Activated CD8-positive, alpha-beta T cell treated with anti-CD3 and anti-CD28 coated beads, Interleukin-2, amount 10 ng/mL, durations not matched to agents 7 days and 5 days (primary cell): ENCODE measurements around the gene NAA60. TPM values are rescaled to one million over a fixed set of nuclear protein-coding genes. Genes with fewer than 3 reads are reported as not detected.
"Not testable (repeated sequence)": the region's sequence is repeated elsewhere in the genome, so short reads cannot be mapped to it uniquely, and the experiment has no call there.

Experiments
- ATAC-seq: fragments of 150-1000 bp; cut with Tn5 transposase; one replicate; pipeline ENCODE4 v1.10.0; 2021; ENCODE audit warnings: moderate library complexity
- CTCF ChIA-PET: fragments of 350-600 bp; sonication (Branson Sonifier 250); formaldehyde crosslinking; loops from one replicate; lab custom pipeline; 2021; ENCODE audit warnings: antibody characterized with exemption; lab: Charles Lee
- POLR2A ChIA-PET: fragments of 350-600 bp; sonication (Branson Sonifier 250); formaldehyde crosslinking; loops from one replicate; lab custom pipeline; 2021; ENCODE audit warnings: antibody characterized with exemption; lab: Charles Lee
- DNase-seq: peaks from one replicate; pipeline ENCODE4 v3.0.0-alpha.2; 2020
- H3K27ac Mint-ChIP-seq: one replicate; pipeline ENCODE4 v1.8.0; 2021; ENCODE audit warnings: mild to moderate bottlenecking, mixed read lengths
- H3K27me3 Mint-ChIP-seq: one replicate; pipeline ENCODE4 v1.8.0; 2021; ENCODE audit warnings: low read depth, mixed read lengths
- H3K36me3 Mint-ChIP-seq: one replicate; pipeline ENCODE4 v1.8.0; 2021; ENCODE audit warnings: low read depth, mixed read lengths
- H3K4me1 Mint-ChIP-seq: one replicate; pipeline ENCODE4 v1.8.0; 2021; ENCODE audit warnings: low read depth, mixed read lengths
- H3K4me3 Mint-ChIP-seq: one replicate; pipeline ENCODE4 v1.8.0; 2021; ENCODE audit warnings: mild to moderate bottlenecking, mixed read lengths
- H3K9me3 Mint-ChIP-seq: one replicate; pipeline ENCODE4 v1.8.0; 2022; ENCODE audit warnings: mixed read lengths; ENCODE audit not compliant: insufficient read depth
- total RNA-seq, 2 experiments: library from RNA; stranded (reverse); gene quantifications; one replicate each; pipeline ENCODE4 v1.2.3, GENCODE V29; 2021

The NAA60 gene
- total RNA-seq, 2 experiments from 2014 or later, result 46.3 to 49.0 TPM

DNA sequence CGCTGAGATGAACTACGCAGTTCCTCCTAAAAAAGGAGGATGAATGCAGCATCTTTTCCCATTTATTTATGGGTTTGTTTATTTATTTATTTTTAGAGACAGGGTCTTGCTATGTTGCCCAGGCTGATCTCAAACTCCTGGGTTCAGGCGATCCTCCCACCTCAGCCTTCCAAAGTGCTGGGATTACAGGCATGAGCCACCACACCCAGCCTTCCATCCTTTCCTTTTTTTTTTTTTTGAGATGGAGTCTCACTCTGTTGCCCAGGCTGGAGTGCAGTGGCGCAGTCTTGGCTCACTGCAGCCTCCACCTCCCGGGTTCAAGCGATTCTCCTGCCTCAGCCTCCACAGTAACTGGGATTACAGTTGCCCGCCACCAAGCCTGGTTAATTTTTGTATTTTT, 31.4 kb downstream of the NAA60 start:
- DNase-seq, ATAC-seq, CTCF ChIA-PET, H3K9me3 Mint-ChIP-seq, H3K4me3 Mint-ChIP-seq, POLR2A ChIA-PET, H3K27me3 Mint-ChIP-seq, H3K27ac Mint-ChIP-seq: not testable (repeated sequence)
- Mint-ChIP-seq H3K4me1 (peaks cover 23% of the 10 kb centered on the region), H3K36me3 (peaks cover 34% of the 10 kb centered on the region)

DNA sequence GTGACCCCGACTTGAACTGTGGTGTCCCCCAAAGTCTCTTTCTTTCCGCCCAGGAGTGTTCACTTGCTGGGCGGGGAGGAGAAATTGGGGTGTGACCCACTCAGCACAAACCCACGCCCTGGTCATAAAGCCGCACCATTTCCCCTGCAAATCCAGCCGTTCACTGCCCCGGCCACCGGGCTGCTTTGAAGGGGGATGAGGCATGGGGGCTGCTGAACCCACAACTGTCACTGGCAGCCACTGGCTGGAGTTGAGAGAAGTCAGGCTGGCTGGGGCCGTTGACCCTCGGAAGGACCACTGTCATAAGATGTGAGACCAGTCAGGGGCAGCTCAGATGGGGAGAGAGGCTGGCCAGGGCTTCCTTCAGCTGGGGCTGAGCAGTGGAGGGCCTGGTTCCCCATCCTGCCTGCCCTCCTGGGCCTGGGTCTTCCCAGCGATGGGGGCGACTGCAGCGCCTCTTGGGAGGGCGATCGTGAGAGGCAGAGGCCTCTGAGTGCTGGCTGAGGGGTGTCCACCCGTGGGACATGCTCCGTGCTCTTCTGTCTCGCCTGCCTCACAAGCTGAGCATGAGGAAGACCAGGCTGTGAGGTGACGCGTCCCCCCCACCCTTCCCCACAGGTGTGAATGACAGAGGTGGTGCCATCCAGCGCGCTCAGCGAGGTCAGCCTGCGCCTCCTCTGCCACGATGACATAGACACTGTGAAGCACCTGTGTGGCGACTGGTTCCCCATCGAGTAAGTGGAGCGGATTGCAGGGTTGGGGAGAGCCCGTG, 32.3 kb downstream of the NAA60 start:
- CTCF ChIA-PET, result no interaction called here

DNA sequence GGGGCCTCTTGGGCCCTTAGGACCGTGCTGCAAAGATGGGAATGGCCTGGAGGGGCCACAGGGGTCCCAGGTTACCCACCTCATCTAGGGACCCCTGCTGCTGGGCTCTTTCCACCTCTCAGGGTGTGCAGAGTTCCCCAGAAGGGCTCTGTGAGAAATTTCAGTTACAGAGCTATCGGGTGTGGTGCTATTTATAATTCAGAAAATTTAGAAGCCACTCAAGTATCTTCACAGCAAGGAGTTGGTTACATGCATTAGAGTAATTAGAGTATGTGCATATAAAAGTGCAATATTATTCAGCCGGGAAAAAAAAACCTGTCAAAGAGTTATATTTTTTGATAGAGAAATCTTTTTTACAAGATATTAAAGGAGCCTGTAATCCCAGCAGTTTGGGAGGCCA, 32.9 kb downstream of the NAA60 start:
- POLR2A ChIA-PET, result no interaction called here
- DNase-seq, result no peak
- no peak for ATAC-seq
- Mint-ChIP-seq H3K4me1 (peaks cover 17% of the 10 kb centered on the region), H3K4me3 (no peak overlapping the region), H3K36me3 (peaks cover 35% of the 10 kb centered on the region), H3K9me3 (no peaks in the 10 kb centered on the region), H3K27ac (no peak overlapping the region), H3K27me3 (no peaks in the 10 kb centered on the region)
- CTCF ChIA-PET, result no interaction called here

More for the DNA sequence above, 32.3 kb downstream of the NAA60 start:
- DNase-seq, result no peak
- Mint-ChIP-seq H3K27me3 (no peaks in the 10 kb centered on the region), H3K27ac (no peak overlapping the region), H3K9me3 (no peaks in the 10 kb centered on the region), H3K36me3 (peaks cover 34% of the 10 kb centered on the region), H3K4me1 (peaks cover 20% of the 10 kb centered on the region), H3K4me3 (no peak overlapping the region)
- no peak for ATAC-seq
- POLR2A ChIA-PET, result no interaction called here

DNA sequence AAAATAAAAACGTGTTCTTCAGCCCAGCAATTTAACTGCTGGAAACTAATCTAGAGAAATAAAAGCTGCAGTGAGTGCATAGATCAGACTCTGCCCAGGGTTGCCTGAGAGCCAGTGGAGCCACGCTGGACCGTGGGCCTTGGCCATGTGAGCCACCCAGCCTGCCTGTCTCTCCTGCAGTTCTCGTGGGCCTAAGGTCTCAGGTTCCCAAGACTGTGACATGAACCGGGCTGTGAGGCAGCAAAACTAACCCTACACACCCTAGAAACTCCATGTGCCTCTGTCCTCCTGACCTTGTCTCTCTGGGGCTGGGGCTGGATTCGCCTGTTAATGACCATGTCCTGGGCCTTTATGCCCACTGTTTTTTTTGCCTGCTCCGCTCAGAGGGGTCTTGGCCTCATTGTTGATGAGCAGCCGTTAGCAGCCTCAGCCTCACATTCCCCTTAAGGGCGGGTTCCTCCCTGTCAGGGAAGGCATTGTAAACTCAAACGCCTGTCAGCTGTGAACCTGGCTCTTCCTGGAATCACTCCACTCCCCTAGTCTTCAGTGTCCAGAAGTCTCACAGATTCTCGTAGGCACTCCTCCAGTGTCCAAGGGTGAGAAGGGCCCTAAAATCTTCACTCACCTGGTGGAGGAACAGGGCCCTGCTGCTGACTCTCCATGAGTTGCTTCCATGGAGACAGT, 34.9 kb downstream of the NAA60 start:
- Mint-ChIP-seq H3K4me1 (peaks cover 6% of the 10 kb centered on the region), H3K9me3 (no peaks in the 10 kb centered on the region), H3K27ac (peak overlapping the region; percentile 15), H3K27me3 (no peaks in the 10 kb centered on the region), H3K4me3 (no peak overlapping the region), H3K36me3 (peaks cover 37% of the 10 kb centered on the region)
- ATAC-seq (no peak), DNase-seq (no peak)
- ChIA-PET POLR2A (interaction anchor here (0.5 kb wide), 1 partner anchor 196 kb away, joined by 3 read pairs; no protein-coding TSS in a partner anchor), CTCF (no interaction called here)

DNA sequence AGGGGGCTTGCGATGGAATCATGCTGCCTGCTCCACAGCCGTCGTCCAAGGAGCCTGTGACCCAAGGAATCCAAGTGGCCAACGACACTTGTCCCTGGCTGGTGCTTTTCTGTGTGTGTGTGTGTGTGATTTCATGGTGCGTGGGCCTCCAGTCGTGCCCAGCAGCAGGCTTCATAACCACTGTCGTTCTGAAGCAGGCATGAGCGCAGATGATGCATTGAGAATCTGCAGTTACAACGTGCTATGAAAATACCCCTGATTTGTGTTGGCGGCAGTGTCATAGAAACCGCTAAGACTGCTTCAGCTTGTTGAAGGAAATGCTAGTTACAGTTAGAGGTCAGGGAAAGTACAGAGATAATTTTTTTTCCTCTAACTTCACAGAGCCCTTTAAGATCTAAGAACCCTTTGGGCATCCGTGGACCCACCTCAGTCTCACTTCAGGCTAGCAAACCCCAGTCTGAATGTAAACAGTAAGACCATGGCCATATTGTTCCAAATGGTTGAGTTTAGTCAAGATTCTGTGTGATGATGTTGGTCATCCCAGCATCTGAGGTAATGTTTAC, 36.3 kb downstream of the NAA60 start:
- ATAC-seq, result no peak
- H3K9me3 Mint-ChIP-seq, result no peaks in the 10 kb centered on the region
- ChIA-PET CTCF (no interaction called here), POLR2A (no interaction called here)
- no peaks in the 10 kb centered on the region for H3K27me3 Mint-ChIP-seq
- H3K36me3 Mint-ChIP-seq, result peaks cover 41% of the 10 kb centered on the region
- peaks cover 6% of the 10 kb centered on the region for H3K4me1 Mint-ChIP-seq
- DNase-seq, result no peak
- no peak overlapping the region for H3K4me3 Mint-ChIP-seq
- H3K27ac Mint-ChIP-seq, result no peak overlapping the region

DNA sequence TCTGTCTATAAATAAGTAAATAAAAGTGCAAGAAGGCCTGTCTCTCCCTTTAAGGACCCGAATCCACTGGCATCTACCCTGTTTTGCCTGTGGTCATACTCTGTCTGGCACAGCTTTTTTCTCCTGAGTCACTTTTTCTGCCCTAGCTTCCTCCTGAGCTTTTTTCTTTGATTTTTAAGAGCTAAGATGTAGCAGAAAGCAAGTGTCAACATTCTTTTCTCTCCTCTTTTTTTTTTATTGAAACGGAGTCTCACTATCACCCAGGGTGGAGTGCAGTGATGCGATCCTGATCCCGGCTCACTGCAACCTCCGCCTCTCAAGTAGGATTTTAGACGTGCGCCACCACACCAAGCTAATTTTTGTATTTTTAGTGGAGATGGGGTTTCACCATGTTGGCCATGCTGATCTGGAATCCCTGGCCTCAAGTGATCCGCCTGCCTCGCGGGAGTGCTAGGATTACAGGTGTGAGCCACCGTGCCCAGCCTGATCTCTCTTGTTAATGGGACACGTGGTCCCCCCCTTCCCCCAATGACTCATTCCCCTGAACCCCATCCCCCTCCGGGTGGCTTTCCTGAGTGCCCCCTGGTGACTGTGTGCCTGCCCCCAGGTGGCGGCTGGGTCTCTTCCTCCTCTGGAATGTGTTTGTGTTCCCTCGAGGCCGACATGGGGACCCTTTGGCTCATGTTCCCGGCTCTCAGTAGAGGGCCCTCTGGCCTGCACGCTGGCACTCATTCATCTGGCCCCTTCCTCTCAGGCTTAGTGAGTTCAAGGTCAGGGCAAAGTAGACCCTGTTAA, 37.6 kb downstream of the NAA60 start:
- no peaks in the 10 kb centered on the region for H3K27me3 Mint-ChIP-seq
- DNase-seq, result no peak
- no peak overlapping the region for H3K27ac Mint-ChIP-seq
- POLR2A ChIA-PET, result interaction anchor here (0.6 kb wide), 1 partner anchor 176 kb away, joined by 3 read pairs; no protein-coding TSS in a partner anchor
- H3K4me1 Mint-ChIP-seq, result peaks cover 5% of the 10 kb centered on the region
- H3K4me3 Mint-ChIP-seq, result no peak overlapping the region
- CTCF ChIA-PET, result no interaction called here
- H3K9me3 Mint-ChIP-seq, result no peaks in the 10 kb centered on the region
- no peak for ATAC-seq
- peaks cover 39% of the 10 kb centered on the region for H3K36me3 Mint-ChIP-seq

DNA sequence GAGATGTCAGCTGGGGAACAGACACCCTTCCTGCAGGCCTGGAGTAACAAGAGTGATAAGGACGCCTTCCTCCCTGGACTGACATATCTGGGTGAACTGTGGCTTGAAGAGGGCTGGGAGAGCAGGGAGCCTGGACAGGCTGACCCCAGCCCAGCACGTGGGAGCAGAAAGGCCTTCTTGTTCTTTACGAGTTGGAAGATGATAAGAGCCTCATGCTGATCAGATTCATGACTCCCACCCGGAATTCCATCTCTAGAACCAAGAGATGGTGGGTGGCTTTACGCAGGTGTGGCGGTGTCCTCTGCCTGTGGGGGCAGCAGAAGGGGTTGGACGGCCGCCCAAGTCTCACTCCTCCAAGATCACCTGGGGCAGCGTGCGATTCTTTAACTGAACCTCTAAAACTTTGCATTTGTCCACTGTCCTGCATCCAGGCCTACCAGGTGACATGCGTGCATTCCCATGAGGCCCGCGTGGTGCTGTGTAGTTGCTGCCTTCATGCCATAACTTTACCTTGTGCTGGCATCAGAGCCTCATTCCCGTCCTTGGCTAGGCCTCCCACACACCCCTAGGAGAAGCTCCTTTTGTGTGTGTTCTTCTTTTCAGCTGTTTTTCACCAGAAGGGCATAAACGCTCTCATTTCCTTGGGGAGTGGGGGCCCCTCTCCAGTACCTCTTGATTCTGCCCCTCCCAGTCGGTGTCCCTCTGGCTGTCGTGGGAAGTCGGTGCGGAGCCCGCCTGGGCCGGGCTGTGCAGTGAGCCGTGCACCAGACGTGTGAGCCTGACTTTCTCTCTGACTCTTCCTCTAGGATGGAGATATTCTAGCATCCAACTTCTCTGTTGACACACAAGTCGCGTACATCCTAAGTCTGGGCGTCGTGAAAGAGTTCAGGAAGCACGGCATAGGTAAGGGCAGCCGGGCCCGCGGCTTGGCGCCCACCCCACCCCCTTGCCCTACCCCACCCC, 38.5 kb downstream of the NAA60 start:
- DNase-seq (no peak), ATAC-seq (no peak)
- ChIA-PET CTCF (no interaction called here), POLR2A (no interaction called here)
- Mint-ChIP-seq H3K36me3 (peaks cover 41% of the 10 kb centered on the region), H3K9me3 (no peaks in the 10 kb centered on the region), H3K27me3 (no peaks in the 10 kb centered on the region), H3K4me1 (peaks cover 5% of the 10 kb centered on the region), H3K4me3 (no peak overlapping the region), H3K27ac (no peak overlapping the region)

DNA sequence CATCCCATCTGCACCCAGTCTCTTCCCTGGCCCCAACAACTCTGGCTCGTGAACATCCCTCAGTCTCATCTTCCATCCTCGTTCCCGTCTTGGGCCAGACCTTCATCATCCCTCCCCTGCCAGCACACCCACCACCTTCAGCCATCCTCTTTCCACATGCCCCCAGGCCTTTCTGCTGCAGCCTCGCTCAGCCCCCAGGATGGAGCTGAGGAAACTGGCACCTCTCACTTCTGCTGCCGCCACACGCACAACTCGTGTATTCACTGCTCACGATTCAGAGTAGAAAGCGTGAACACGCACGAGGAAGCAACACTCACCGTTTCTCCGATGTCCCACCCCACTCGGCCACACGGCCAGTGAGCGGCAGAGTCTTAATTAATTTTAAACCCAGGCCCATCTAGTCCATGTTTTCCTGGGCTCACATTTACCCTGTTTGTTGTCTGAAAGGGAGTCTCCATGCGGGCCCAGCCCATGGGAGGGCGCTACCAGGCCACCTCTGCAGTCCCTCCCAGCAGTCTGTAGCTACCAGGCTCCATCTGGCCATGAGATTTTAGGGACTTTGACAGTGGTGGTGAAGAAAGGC, 39.3 kb downstream of the NAA60 start:
- Mint-ChIP-seq H3K4me1 (peaks cover 5% of the 10 kb centered on the region), H3K27ac (no peak overlapping the region), H3K36me3 (peaks cover 38% of the 10 kb centered on the region), H3K4me3 (no peak overlapping the region), H3K9me3 (no peaks in the 10 kb centered on the region), H3K27me3 (no peaks in the 10 kb centered on the region)
- ATAC-seq (no peak), DNase-seq (no peak)
- POLR2A ChIA-PET, result no interaction called here
- CTCF ChIA-PET, result no interaction called here

DNA sequence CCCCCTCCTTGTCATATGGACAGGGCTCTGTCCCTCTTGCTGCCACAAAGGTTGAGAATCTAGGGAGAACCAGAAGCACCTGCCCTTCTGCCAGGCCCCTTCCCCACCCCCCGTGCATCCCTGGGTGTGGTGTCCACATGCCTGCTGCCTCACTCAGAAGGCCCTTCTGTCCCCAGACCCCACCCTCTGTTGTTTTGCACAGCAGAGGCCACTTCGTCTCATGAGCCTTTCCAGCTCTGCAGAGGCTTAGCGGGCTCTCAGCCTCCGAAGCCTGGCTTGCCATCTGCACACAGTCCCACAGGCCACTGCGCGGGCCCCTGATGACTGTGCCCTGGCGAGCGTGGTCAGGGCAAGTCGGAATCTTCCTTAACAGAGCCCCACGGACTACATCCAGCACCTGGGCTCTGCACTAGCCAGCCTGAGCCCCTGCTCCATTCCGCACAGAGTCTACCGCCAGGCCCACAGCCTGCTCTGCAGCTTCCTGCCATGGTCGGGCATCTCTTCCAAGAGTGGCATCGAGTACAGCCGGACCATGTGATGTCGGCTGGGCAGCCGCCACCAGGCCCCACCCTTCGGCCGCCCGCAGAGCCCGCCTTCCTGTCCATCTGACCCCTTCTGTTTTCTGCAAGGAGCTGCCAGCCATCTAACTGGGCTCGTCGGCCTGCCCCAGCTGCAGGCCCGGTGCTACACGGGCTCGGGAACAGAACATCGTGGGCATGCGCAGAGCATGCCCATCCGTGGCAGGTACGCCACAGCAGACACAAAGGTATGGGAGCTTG, 41.0 kb downstream of the NAA60 start:
- ChIA-PET POLR2A (no interaction called here), CTCF (no interaction called here)
- Mint-ChIP-seq H3K27me3 (no peaks in the 10 kb centered on the region), H3K27ac (no peak overlapping the region), H3K9me3 (no peaks in the 10 kb centered on the region), H3K36me3 (peaks cover 34% of the 10 kb centered on the region), H3K4me3 (no peak overlapping the region), H3K4me1 (peaks cover 3% of the 10 kb centered on the region)
- no peak for DNase-seq
- no peak for ATAC-seq

DNA sequence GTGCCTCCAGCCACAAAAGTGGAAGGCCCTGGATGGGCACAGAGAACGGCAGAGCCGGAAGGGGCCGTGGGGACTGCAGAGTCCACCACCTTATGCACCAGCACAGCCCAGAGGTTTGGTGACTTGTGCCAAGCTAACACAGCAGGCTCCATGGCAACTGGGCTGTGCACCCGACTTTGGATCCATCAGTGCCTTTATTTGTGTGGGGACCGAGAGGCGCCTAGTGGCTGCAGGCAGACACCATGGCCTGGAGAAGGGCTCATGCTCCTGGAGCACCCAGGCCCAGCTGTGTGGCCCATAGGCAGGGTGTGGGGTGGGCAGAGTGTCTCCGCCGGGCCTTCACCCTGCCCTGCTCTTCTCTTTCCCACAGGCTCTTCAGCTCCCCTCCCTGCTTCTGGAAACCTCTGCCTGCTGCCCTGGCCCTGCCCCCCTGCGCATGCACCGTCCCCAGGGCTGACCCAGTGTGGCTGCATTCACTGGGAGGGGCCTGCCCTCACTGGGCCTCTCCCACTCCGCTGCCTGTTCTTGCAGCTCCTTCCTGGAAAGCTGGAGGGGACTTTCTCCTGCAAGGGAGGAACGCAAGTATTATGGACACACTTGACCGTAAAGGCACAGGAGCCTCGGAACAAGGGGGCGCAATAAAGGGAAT, 41.7 kb downstream of the NAA60 start:
- no peak for ATAC-seq
- Mint-ChIP-seq H3K36me3 (peaks cover 29% of the 10 kb centered on the region), H3K9me3 (no peaks in the 10 kb centered on the region), H3K4me1 (no peaks in the 10 kb centered on the region), H3K4me3 (no peak overlapping the region), H3K27ac (no peak overlapping the region), H3K27me3 (no peaks in the 10 kb centered on the region)
- DNase-seq, result no peak
- CTCF ChIA-PET, result interaction anchor here (0.6 kb wide), 1 partner anchor 29 kb away, joined by 3 read pairs; no protein-coding TSS in a partner anchor
- POLR2A ChIA-PET, result no interaction called here
